ENCODE measurements around the gene GPHN.

Gene GPHN

DNA sequence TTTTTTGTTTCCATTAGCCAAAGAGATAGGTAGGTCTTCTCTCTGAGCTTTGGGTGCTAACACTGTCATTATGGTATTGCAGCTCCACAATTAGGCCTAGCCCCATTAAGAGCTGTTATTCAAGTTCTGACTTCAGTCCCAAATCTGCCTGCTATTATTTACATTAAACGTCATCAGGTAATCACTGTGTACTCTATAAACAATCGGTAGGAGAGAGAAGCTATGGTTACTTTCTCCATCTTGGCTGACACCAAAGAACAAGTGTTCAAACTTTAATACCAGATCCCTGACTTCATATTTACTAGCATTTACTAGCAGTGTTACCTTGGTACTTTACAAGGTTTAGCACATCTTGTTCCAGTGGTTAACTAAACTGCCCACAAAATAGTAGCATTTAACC is 376.2 kb downstream of the GPHN start:
- DNase-seq (ENCODE audit: low read depth): no peak
- TF ChIP-seq CTCF (IDR thresholded peaks at IDR 0.05; ENCODE audit: insufficient read depth, low read depth, low read length, missing control alignments): no peak
- H3K4me3 ChIP-seq (ENCODE audit: low read length): no peak overlapping the region

DNA sequence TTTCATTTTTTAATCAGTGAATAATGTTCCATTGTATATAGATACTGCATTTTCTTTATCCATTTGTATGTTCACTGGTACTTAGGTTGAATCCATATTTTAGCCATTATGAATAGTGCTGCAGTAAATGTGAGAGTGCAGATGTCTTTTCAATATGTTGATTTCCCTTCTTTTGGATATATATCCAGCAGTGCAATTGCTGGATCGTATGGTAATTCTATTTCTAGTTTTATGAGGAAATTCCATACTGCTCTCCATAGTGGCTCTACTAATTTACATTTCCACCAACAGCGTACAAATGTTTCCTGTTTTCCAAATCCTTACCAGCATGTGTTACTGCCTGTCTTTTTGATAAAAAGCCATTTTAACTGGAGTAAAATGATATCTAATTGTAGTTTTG is 392.8 kb downstream of the GPHN start:
- DNase-seq (ENCODE audit: low read depth): no peak
- no peak overlapping the region for H3K4me3 ChIP-seq (ENCODE audit: low read length)
- no peak for TF ChIP-seq CTCF (IDR thresholded peaks at IDR 0.05; ENCODE audit: insufficient read depth, low read depth, low read length, missing control alignments)

GRCh38 chr14:66910311-66910840 is 402.4 kb downstream of the GPHN start:
- TF ChIP-seq CTCF (IDR thresholded peaks at IDR 0.05; ENCODE audit: insufficient read depth, low read depth, low read length, missing control alignments): no peak
- no peak overlapping the region for H3K4me3 ChIP-seq (ENCODE audit: low read length)
- no peak for DNase-seq (ENCODE audit: low read depth)

- no peak for DNase-seq (ENCODE audit: low read depth)
- TF ChIP-seq CTCF (IDR thresholded peaks at IDR 0.05; ENCODE audit: insufficient read depth, low read depth, low read length, missing control alignments): no peak
- no peak overlapping the region for H3K4me3 ChIP-seq (ENCODE audit: low read length)
Observed at GRCh38 chr14:66916421-66916820, 408.5 kb downstream of the GPHN start.

DNA sequence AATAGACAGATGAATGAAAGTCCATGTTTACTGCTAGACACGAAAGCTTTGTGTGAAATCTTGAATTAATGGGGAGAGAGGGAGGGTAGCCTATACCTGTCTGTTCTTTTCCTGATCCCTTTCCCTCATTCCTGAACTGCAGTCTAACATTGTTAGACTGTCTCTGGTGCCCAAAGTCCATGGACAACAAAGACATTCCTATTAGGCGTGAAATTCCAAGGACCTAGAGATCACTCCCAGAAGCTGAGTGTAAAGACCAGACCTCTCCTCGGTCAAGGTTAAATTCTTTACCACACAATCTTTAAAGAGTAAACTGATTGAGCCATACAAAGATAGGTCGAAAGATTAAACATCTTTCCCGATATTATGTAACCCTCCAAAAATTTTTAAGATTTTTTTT is 410.6 kb downstream of the GPHN start:
- no peak for DNase-seq (ENCODE audit: low read depth)
- no peak for TF ChIP-seq CTCF (IDR thresholded peaks at IDR 0.05; ENCODE audit: insufficient read depth, low read depth, low read length, missing control alignments)

GRCh38 chr14:66920196-66920595 is 412.2 kb downstream of the GPHN start:
- TF ChIP-seq CTCF (IDR thresholded peaks at IDR 0.05; ENCODE audit: insufficient read depth, low read depth, low read length, missing control alignments): no peak
- peak; percentile 24 for DNase-seq (ENCODE audit: low read depth)
- no peak overlapping the region for H3K4me3 ChIP-seq (ENCODE audit: low read length)

More for the DNA sequence above, 410.6 kb downstream of the GPHN start:
- H3K4me3 ChIP-seq (ENCODE audit: low read length): no peak overlapping the region

DNA sequence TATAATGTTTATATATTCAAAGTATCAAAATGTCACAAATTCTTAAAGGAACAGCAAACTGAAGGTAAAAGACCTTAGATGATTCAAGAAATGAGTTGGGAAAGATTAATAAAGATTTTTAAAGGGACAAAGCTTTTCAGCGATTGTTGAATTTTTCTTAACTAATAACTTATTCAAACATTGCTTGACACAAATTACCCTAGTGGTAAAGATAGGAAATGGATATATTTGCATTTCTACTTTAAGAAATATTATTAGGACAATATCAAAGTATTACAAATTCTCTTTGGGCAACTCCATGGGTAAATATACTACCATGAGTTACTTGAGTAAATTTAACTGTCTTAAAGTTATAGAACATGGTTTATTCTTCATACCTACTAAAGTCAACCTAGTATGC is 415.3 kb downstream of the GPHN start:
- no peak for TF ChIP-seq CTCF (IDR thresholded peaks at IDR 0.05; ENCODE audit: insufficient read depth, low read depth, low read length, missing control alignments)
- no peak overlapping the region for H3K4me3 ChIP-seq (ENCODE audit: low read length)
- no peak for DNase-seq (ENCODE audit: low read depth)

Data from epithelial cell of esophagus (primary cell).